Heart left ventricle (tissue), 16 donors: ENCODE results near the gene TRIM44. TPM values are rescaled to one million over a fixed set of nuclear protein-coding genes. Genes with fewer than 3 reads are reported as not detected.

Experiments used
- ATAC-seq, 4 donors: fragments of 200-7000 bp; cut with Tn5 transposase; one replicate each; pipeline ENCODE4 v1.9.1; 2020 to 2022; ENCODE audit warnings: moderate library complexity in 4 of 4, mild to moderate bottlenecking in 3 of 4, moderate number of reproducible peaks in 1 of 4
- DNase-seq, 5 donors: peaks; one replicate each; pipeline ENCODE4 v3.0.0-alpha.2; 2020
- H3K27ac ChIP-seq, 12 donors: fragments of 200-600 bp; sonication (generic) in 4 of 12; one replicate each; pipeline versions ENCODE4 v1.5.0 to v1.8.0; 2016 to 2022; ENCODE audit warnings: mild to moderate bottlenecking in 2 of 12
- H3K27me3 ChIP-seq, 9 donors: fragments of 200-600 bp; sonication (generic) in 2 of 9; one replicate each; pipeline versions ENCODE4 v1.5.1 to v1.8.0; 2016 to 2022; ENCODE audit warnings: mild to moderate bottlenecking in 3 of 9
- H3K36me3 ChIP-seq, 9 donors: fragments of 200-600 bp; sonication (generic) in 2 of 9; one replicate each; pipeline versions ENCODE4 v1.5.0 to v1.8.0; 2018 to 2022; ENCODE audit warnings: mild to moderate bottlenecking in 2 of 9
- H3K4me1 ChIP-seq, 12 donors: fragments of 200-600 bp; sonication (generic) in 4 of 12; one replicate each; pipeline versions ENCODE4 v1.5.0 to v1.8.0; 2016 to 2022; ENCODE audit warnings: mild to moderate bottlenecking in 3 of 12
- H3K4me3 ChIP-seq, 12 donors: fragments of 200-600 bp; sonication (generic) in 4 of 12; one replicate each; pipeline versions ENCODE4 v1.5.0 to v1.8.0; 2017 to 2022; ENCODE audit warnings: mild to moderate bottlenecking in 9 of 12, moderate library complexity in 4 of 12
- H3K9me3 ChIP-seq, 12 donors: fragments of 200-600 bp; sonication (generic) in 4 of 12; one replicate each; pipeline versions ENCODE4 v1.5.0 to v1.8.0; 2016 to 2022; ENCODE audit warnings: mild to moderate bottlenecking in 1 of 12
- POLR2A ChIP-seq, 2 donors: fragments of 450-650 bp; IDR thresholded peaks; one replicate each; pipeline ENCODE4 v1.6.1; 2017; ENCODE audit warnings: antibody characterized with exemption in 2 of 2, mild to moderate bottlenecking in 2 of 2, moderate library complexity in 2 of 2
- WGBS, 4 donors: extraction: QIAGEN DNeasy Blood & Tissue Kit in 2 of 4; methylation state at CpG; one replicate each; pipeline versions ENCODE4 v1.1.5 to v1.1.7; 2013 to 2018; 5-methylcytosine and 5-hydroxymethylcytosine counted together
- intact Hi-C, 10 donors: fragments of 100-400 bp; cut with DNase I; formaldehyde crosslinking; loops; one replicate each; pipeline versions ENCODE4 v1.11.1 to v1.14.2; 2022
- polyA plus RNA-seq, 2 donors: library from polyadenylated mRNA; stranded (reverse); fragments of 200-250 nt; gene quantifications; one replicate each; pipeline ENCODE4 v1.2.3, GENCODE V29; 2013
- total RNA-seq, 9 donors: library from RNA; depleted of rRNA in 2 of 9; stranded (reverse); fragments of >200 nt in 2 of 9; fragmentation: NEBNext Ultra II Directional in 3 of 9; extraction: Animal tissue kit (Norgen Biotek cat#: 25700) in 3 of 9; gene quantifications; one replicate each; pipeline versions ENCODE4 v1.1.0 to v1.2.4, GENCODE V29; 2016 to 2023
- TF ChIP-seq, protein P1 (sequence below), 12 donors: fragments of 200-600 bp; sonication (generic) in 4 of 12; IDR thresholded peaks; one replicate each; pipeline versions ENCODE4 v1.5.0 to v1.8.0; 2018 to 2022; ENCODE audit warnings: antibody characterized with exemption in 12 of 12, mild to moderate bottlenecking in 5 of 12
- donor health status: ischemic (EF 13 %, LVEDD 7.1; RV severe dilation, severe dysfunction).
- donor health status: healthy with polysubstance abuse.
- donor health status: DM: no; HTN: yes; CAD: no.
- donor health status: DM: no; HTN: no; CAD: no.
- donor health status: ischemic (EF 25% LVEDD 6.9; RV normal size, moderate dysfunction).
- donor health status: ischemic (EF 25% LVEDD 5.7; RV mildly dilated, moderate dysfunction).
- donor health status: healthy.
- donor health status: DM: yes; HTN: yes; CAD: no.
- donor health status: ischemic (EF 35%, LVEDD 5.7; RV mildly dilated, moderate dysfunction).
- donor health status: nonischemic (EF 11% LVEDD 7.7; RV severe dilation, severe dysfunction).
- donor health status: DM: yes; HTN: yes; CAD: no.
- donor health status: PGD.
- donor health status: ischemic (EF 29% LVEDD 5.4; RV normal size, mild dysfunction).
- donor health status: nonischemic (EF 23%, LVEDD 6.1; RV moderate dilation, normal function).

The TRIM44 gene
- total and polyA plus RNA-seq, 11 donors: 7.9 to 55.3 (median 44.1) TPM

GRCh38 chr11:35746356-35747153, 84.0 kb downstream of the TRIM44 start:
- WGBS, 4 donors: 82 to 90% (median 83%) methylated on average over 4 of the region's 4 CpGs
- no peak for ATAC-seq
- intact Hi-C loops: no loop called here

GRCh38 chr11:35747668-35748067, 85.1 kb downstream of the TRIM44 start:
- Histone ChIP-seq H3K27me3 (no peaks in the 10 kb centered on the region), H3K27ac (no peak overlapping the region), H3K4me1 (peaks cover 0 to 12% (median 3%) of the 10 kb centered on the region in 12 donors), H3K9me3 (no peaks in the 10 kb centered on the region), H3K36me3 (peaks cover 0 to 9% (median 0%) of the 10 kb centered on the region in 9 donors), H3K4me3 (no peak overlapping the region)
- no peak for ATAC-seq
- 93 to 98% (median 96%) methylated on average over 4 of the region's 4 CpGs for WGBS, 4 donors
- DNase-seq: no peak
- intact Hi-C loops: no loop called here
- TF ChIP-seq, protein P1, sequence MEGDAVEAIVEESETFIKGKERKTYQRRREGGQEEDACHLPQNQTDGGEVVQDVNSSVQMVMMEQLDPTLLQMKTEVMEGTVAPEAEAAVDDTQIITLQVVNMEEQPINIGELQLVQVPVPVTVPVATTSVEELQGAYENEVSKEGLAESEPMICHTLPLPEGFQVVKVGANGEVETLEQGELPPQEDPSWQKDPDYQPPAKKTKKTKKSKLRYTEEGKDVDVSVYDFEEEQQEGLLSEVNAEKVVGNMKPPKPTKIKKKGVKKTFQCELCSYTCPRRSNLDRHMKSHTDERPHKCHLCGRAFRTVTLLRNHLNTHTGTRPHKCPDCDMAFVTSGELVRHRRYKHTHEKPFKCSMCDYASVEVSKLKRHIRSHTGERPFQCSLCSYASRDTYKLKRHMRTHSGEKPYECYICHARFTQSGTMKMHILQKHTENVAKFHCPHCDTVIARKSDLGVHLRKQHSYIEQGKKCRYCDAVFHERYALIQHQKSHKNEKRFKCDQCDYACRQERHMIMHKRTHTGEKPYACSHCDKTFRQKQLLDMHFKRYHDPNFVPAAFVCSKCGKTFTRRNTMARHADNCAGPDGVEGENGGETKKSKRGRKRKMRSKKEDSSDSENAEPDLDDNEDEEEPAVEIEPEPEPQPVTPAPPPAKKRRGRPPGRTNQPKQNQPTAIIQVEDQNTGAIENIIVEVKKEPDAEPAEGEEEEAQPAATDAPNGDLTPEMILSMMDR (IDR thresholded peaks at IDR 0.05): no peak

More at GRCh38 chr11:35746356-35747153, 84.0 kb downstream of the TRIM44 start:
- no peak for TF ChIP-seq POLR2A (IDR thresholded peaks at IDR 0.05)
- TF ChIP-seq, protein P1 (IDR thresholded peaks at IDR 0.05): no peak
- H3K27me3 ChIP-seq: no peaks in the 10 kb centered on the region
- DNase-seq: no peak
- no peaks in the 10 kb centered on the region for H3K9me3 ChIP-seq
- H3K4me1 ChIP-seq: peaks cover 0 to 8% (median 2%) of the 10 kb centered on the region in 12 donors
- peaks cover 0 to 9% (median 0%) of the 10 kb centered on the region in 9 donors for H3K36me3 ChIP-seq
- no peak overlapping the region for H3K27ac ChIP-seq
- H3K4me3 ChIP-seq: no peak overlapping the region

- Histone ChIP-seq H3K4me1 (peaks cover 0 to 12% (median 3%) of the 10 kb centered on the region in 12 donors), H3K9me3 (no peaks in the 10 kb centered on the region), H3K27ac (no peak overlapping the region), H3K36me3 (peaks cover 0 to 3% (median 0%) of the 10 kb centered on the region in 9 donors), H3K27me3 (no peaks in the 10 kb centered on the region), H3K4me3 (no peak overlapping the region)
- TF ChIP-seq POLR2A (IDR thresholded peaks at IDR 0.05): no peak
- TF ChIP-seq, protein P1 (IDR thresholded peaks at IDR 0.05): no peak
- WGBS, 4 donors: 96 to 100% (median 99%) methylated on average over 1 of the region's 1 CpG
- DNase-seq (no peak), ATAC-seq (no peak)
- intact Hi-C loops: no loop called here
Observed at GRCh38 chr11:35748644-35749043, 86.1 kb downstream of the TRIM44 start.

DNA sequence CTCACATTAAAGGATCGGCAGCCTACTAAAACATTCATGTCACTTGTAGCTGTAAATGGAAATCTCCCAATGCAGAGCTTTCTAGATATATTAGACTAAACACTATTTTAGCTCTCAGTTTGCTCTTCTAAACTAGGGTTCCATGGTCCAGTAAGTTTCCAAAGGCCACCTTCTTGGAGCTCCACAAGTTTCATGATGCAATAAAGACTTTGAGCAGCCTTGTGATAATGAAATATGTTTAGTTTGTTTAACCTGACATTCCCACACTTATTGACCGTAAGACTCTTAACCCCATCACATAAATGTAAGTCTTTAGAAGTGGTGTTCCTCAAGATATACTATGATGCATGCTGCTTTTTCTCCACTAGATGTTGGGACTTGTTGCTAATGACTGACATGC, 87.7 kb downstream of the TRIM44 start:
- Histone ChIP-seq H3K36me3 (no peaks in the 10 kb centered on the region), H3K27ac (no peak overlapping the region), H3K27me3 (no peaks in the 10 kb centered on the region), H3K4me1 (peaks cover 0 to 12% (median 3%) of the 10 kb centered on the region in 12 donors), H3K4me3 (no peak overlapping the region), H3K9me3 (no peaks in the 10 kb centered on the region)
- intact Hi-C loops: no loop called here
- no peak for ATAC-seq
- 48 to 98% (median 96%) methylated on average over 2 of the region's 2 CpGs for WGBS, 4 donors
- TF ChIP-seq POLR2A (IDR thresholded peaks at IDR 0.05): no peak
- TF ChIP-seq, protein P1 (IDR thresholded peaks at IDR 0.05): no peak
- DNase-seq: no peak
